BJ (cell line): ENCODE results near the gene RPS4Y2. TPM values are rescaled to one million over a fixed set of nuclear protein-coding genes. Genes with fewer than 3 reads are reported as not detected.

ENCODE experiments used
- CTCF ChIA-PET: fragments of 350-600 bp; formaldehyde crosslinking; extraction: SDS; loops from one replicate; lab custom pipeline; 2021; ENCODE audit warnings: antibody characterized with exemption, inconsistent platforms; lab: Yijun Ruan, JAX
- POLR2A ChIA-PET: fragments of 300-600 bp; sonication (Branson Sonifier 250); formaldehyde crosslinking; extraction: SDS; loops from one replicate; lab custom pipeline; 2021; ENCODE audit warnings: antibody characterized with exemption; lab: Charles Lee
- DNase-seq: peaks from one replicate; pipeline ENCODE4 v3.0.0-alpha.2; 2011; ENCODE audit warnings: low read depth
- H3K27me3 ChIP-seq: 2 replicates; pipeline ENCODE4 v1.6.0; 2011; ENCODE audit warnings: low read length; ENCODE audit not compliant: control insufficient read depth, insufficient read depth
- H3K36me3 ChIP-seq: 2 replicates; pipeline ENCODE4 v1.5.1; 2011; ENCODE audit warnings: low read length; ENCODE audit not compliant: control insufficient read depth, insufficient read depth
- H3K4me3 ChIP-seq: 2 replicates; pipeline ENCODE4 v1.5.1; 2011; ENCODE audit warnings: low read depth, mild to moderate bottlenecking, control low read depth, low read length
- CTCF ChIP-seq: IDR thresholded peaks from 2 replicates; pipeline ENCODE4 v1.5.1; 2011; ENCODE audit warnings: low read depth, mild to moderate bottlenecking, control low read depth, inconsistent platforms, low read length, moderate library complexity; ENCODE audit not compliant: insufficient read depth
- polyA plus RNA-seq: library from polyadenylated mRNA; depleted of rRNA; stranded (reverse); fragments of >200 nt; gene quantifications from 2 replicates; pipeline ENCODE4 v1.2.3, GENCODE V29; 2011

RPS4Y2 gene
- polyA plus RNA-seq, 1 experiment = not detected

DNA sequence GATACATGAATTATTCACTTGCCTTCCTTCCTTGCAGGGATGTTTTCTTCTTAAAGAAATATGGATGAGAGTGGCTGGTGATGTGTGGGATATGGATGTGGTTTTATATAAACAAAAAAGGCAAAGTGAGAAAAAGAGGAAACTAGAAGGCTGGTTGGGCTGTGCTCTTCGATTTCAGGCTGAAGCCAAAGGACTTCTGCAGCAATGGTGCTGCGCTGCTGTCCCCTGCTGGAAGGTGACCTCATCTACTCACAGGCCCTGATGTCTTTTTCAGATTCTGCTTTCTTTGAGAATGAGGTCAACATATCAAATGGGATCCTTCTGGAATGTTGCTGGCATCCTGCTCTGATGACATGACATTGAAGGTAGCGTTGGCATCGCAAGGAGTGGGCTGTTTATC is 15.3 kb upstream of the RPS4Y2 start:
- Histone ChIP-seq H3K27me3 (no peaks in the 10 kb centered on the region), H3K4me3 (no peak overlapping the region), H3K36me3 (no peaks in the 10 kb centered on the region)
- no peak for TF ChIP-seq CTCF
- DNase-seq = no peak
- POLR2A ChIA-PET = no interaction called here
- CTCF ChIA-PET = no interaction called here

DNA sequence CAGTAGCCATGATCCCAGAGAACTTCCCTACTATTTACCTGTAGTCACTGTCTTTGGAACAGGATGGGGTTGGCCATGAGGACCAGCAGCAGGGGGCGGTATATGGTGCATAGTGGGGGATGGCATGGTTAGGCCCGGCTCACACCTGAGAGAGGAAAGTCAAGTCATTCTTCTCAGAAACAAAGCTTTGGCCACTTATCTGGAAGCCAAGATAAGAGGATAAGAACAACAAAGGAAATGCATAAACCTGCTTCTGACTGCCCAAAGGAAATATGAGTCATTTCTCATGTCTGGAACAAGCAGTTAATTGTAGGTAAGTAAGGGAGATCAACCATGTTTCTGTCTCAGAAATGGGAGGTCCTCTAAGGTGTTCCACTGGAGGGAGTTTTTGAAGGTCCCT is 10.8 kb upstream of the RPS4Y2 start:
- no peaks in the 10 kb centered on the region for H3K36me3 ChIP-seq
- CTCF ChIA-PET = no interaction called here
- POLR2A ChIA-PET = no interaction called here
- DNase-seq = no peak
- no peaks in the 10 kb centered on the region for H3K27me3 ChIP-seq
- no peak for TF ChIP-seq CTCF
- H3K4me3 ChIP-seq = no peak overlapping the region

GRCh38 chrY:20746919-20747318 is 9.0 kb upstream of the RPS4Y2 start:
- no peak for DNase-seq
- CTCF ChIA-PET = no interaction called here
- no peak for TF ChIP-seq CTCF
- H3K4me3 ChIP-seq = no peak overlapping the region
- H3K36me3 ChIP-seq = no peaks in the 10 kb centered on the region
- POLR2A ChIA-PET = no interaction called here
- no peaks in the 10 kb centered on the region for H3K27me3 ChIP-seq

GRCh38 chrY:20763869-20764268 is 8.0 kb downstream of the RPS4Y2 start:
- Histone ChIP-seq H3K4me3 (no peak overlapping the region), H3K36me3 (no peaks in the 10 kb centered on the region), H3K27me3 (no peaks in the 10 kb centered on the region)
- no peak for DNase-seq
- POLR2A ChIA-PET = no interaction called here
- TF ChIP-seq CTCF = no peak
- CTCF ChIA-PET = no interaction called here

- H3K27me3 ChIP-seq = no peaks in the 10 kb centered on the region
- no peak overlapping the region for H3K4me3 ChIP-seq
- H3K36me3 ChIP-seq = no peaks in the 10 kb centered on the region
- ChIA-PET POLR2A (no interaction called here), CTCF (no interaction called here)
- no peak for DNase-seq
- no peak for TF ChIP-seq CTCF
Measured at GRCh38 chrY:20765117-20765516, 9.2 kb downstream of the RPS4Y2 start.
